WI38 (cell line): ENCODE measurements around the gene CTSH.

Source experiments
- H3K4me3 ChIP-seq: 2 replicates; pipeline ENCODE4 v1.5.1; 2011; ENCODE audit warnings: low read depth, mild to moderate bottlenecking, control low read depth, low read length
- TF ChIP-seq, protein P1 (sequence below): IDR thresholded peaks from 2 replicates; pipeline ENCODE4 v1.5.1; 2012; ENCODE audit warnings: low read depth, mild to moderate bottlenecking, control low read depth, low read length

Gene CTSH

DNA sequence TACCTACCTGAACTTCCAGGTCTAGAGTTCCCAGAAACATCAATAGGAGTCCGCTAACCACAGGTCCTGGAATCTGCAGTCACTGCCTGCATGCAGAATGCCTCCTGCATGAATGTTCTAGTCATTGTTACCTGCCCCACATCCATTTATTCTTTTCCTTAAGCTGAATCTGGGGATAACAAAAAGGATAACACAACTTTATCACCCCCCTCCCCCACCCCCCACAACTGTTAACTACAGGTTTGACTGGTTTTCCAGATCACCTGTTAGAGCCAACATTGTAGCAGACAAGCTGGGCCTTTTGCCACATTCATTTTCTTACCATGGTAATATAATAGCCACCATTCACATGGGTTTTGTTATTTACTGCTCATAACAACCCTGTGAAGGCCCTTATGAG, 4.6 kb upstream of the CTSH start:
- H3K4me3 ChIP-seq: no peak overlapping the region
- TF ChIP-seq, protein P1, sequence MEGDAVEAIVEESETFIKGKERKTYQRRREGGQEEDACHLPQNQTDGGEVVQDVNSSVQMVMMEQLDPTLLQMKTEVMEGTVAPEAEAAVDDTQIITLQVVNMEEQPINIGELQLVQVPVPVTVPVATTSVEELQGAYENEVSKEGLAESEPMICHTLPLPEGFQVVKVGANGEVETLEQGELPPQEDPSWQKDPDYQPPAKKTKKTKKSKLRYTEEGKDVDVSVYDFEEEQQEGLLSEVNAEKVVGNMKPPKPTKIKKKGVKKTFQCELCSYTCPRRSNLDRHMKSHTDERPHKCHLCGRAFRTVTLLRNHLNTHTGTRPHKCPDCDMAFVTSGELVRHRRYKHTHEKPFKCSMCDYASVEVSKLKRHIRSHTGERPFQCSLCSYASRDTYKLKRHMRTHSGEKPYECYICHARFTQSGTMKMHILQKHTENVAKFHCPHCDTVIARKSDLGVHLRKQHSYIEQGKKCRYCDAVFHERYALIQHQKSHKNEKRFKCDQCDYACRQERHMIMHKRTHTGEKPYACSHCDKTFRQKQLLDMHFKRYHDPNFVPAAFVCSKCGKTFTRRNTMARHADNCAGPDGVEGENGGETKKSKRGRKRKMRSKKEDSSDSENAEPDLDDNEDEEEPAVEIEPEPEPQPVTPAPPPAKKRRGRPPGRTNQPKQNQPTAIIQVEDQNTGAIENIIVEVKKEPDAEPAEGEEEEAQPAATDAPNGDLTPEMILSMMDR: no peak

DNA sequence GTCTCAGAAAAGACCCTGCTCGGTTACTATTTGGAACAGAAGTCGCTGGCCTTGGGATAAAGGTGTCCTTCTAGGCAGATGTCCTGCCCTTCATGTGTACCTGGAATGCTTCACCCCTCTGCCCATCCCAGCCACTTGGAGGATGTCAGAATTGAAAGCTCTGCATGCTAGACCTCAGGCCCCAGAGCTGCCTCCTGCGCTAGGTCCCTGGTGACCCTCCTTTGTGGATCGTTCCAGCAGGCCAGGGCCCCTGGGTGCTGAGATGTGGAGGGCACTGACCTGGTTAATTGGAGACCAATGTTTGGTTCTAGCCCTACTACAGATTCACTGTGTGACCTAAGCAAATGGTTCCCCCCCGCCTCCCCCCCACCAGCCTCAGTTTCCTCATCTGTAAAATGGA, 2.7 kb upstream of the CTSH start:
- TF ChIP-seq, protein P1: no peak
- H3K4me3 ChIP-seq: no peak overlapping the region

DNA sequence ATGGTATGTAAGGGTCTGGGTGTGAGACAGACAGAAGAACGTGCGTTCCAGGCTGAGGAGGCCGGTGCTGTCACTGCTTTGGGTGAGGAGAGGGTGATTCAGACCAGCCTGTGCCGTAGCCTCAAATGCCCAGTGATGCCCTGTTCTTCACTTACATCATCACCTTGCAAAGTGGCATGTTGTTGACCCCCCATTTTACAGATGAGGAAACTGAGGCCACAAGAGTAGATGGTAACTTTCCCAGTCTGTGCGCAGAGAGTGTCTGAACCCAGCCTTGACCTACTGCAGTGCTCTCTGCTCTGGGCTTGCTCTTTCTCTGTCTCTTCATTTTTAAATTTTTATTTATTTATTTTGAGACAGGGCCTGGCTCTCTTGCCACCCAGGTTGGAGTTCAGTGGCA, 1.6 kb upstream of the CTSH start:
- TF ChIP-seq, protein P1: no peak
- no peak overlapping the region for H3K4me3 ChIP-seq

DNA sequence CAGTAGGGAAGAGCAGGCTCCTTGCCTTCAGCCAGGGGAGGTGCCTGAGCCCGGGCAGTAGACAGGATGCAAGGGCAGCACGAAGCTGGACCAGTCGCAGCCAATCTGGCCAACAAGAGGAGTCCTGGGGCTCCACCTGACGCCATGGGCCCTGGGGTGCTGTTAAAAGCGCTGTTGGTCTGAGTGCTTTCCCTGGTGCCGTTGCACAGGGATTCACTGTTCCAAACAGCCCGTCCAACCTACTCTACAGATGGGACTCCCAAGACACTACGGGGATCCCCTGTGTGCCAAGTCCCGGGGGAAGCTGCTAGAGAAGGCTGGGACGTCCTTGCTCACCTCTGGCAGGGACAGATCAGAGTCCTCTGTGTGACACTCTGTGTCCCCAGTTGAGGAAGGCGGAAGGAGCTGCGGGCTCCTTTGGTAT, 632 bp downstream of the CTSH start:
- TF ChIP-seq, protein P1: no peak
- no peak overlapping the region for H3K4me3 ChIP-seq

DNA sequence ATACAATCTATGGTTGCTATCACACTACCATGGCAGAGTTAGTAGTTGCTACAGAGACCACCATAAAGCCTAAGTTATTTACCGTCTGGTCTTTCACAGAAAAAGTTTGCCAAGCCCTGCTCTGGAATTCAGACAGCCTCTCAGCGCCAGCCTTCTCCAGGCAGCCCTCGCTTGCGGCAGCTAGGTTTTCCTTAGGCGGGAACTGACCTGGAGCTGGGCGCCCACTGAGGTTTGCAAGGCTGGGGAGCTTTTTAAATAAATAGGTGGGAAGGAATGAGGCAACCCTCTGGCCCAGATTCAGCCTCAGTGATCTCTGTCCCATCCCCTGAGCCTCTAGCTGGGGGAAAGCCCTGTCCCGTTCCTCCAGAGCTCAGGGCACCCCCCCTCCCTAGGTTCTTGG, 1.2 kb downstream of the CTSH start:
- TF ChIP-seq, protein P1: no peak
- H3K4me3 ChIP-seq: no peak overlapping the region

DNA sequence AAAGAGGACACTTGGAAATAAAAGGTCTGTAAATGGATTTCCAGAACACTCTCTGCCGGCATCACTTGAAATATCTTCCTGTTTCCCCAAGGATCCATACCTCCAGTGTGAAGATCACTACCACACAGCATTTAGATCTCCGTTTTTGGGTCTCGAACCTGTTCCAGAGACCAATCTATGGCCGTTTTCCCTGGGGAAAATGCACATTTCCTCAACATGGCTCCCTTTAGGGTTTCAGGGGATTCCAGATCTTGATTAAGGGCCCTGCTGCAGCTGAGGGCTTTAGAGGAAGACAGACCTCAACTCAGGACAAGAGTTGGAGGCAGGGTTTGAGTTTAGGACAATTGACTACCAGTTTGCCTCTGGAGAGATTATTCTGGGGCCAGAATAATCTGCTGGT, 2.1 kb downstream of the CTSH start:
- no peak overlapping the region for H3K4me3 ChIP-seq
- TF ChIP-seq, protein P1: no peak

DNA sequence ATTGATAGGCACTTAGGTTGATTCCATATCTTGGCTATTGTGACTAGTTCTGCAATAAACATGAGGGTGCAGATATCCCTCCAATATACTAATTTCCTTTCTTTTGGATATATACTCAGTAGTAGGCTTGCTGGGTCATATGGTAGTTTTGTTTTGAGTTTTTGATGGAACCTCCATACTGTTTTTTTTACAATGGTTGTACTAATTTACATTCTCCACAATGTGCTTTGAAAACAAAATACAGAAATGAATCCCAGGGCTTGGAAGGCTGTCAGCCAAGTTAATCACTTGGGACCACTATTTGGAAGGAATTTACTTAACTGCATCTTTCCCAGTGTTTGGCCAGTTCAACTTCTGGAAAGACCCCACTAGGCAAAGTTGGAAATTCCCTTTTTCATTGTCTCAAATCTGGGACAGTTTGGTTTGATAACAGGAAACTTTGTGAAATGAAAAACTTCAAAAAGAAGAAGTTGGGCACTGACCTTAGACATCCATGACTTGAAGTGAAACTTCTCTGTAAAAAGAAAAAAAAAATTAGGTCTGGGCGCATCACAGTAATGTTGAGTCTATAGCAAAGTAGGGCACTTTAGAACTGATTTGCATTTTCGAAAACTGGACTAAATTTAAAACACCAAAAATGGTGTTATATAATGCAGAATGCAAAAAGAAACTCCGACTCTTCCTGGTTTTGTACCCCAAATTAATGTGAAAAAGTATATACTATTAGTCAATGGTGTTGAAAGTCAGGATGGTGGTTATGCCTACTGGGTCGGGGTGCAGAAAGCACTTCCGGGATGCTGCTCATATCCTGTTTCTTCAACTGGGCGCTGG, 6.0 kb downstream of the CTSH start:
- TF ChIP-seq, protein P1: no peak
- no peak overlapping the region for H3K4me3 ChIP-seq
